IMR-90 (cell line): Measurements from ENCODE around the gene ETV6. TPM values are rescaled to one million over a fixed set of nuclear protein-coding genes. Genes with fewer than 3 reads are reported as not detected.

ENCODE experiments used
- ATAC-seq: fragments of 200-7000 bp; cut with Tn5 transposase; 2 replicates; pipeline ENCODE4 v1.9.1; 2020; ENCODE audit warnings: low read depth, mild to moderate bottlenecking, moderate library complexity
- BruUV-seq: library from RNA; stranded (reverse); fragments of 400-500 nt; replicated peaks from 2 replicates; lab custom pipeline; 2021; lab: Mats Ljungman, UMichigan
- CTCF ChIA-PET: fragments of 300-600 bp; formaldehyde crosslinking; extraction: SDS; loops from one replicate; lab custom pipeline; 2021; ENCODE audit warnings: antibody characterized with exemption; lab: Yijun Ruan, JAX
- POLR2A ChIA-PET: fragments of 300-600 bp; sonication (Branson Sonifier 250); formaldehyde crosslinking; loops from one replicate; lab custom pipeline; 2022; ENCODE audit warnings: antibody characterized with exemption; ENCODE audit not compliant: unreplicated experiment; lab: Charles Lee
- DNase-seq: peaks from one replicate; pipeline ENCODE4 v3.0.0; 2013
- H2AFZ ChIP-seq: replicated peaks from 2 replicates; pipeline ENCODE3; 2013; ENCODE audit warnings: low read length, mild to moderate bottlenecking; ENCODE audit not compliant: poor library complexity
- H2AK5ac ChIP-seq: 2 replicates; pipeline ENCODE4 v1.6.1; 2013; ENCODE audit warnings: low read depth, low read length, inconsistent platforms
- H2AK9ac ChIP-seq: replicated peaks from 2 replicates; pipeline ENCODE3; 2013; ENCODE audit warnings: mild to moderate bottlenecking, low read depth, low read length, moderate library complexity; ENCODE audit not compliant: poor library complexity
- H2BK120ac ChIP-seq: 2 replicates; pipeline ENCODE4 v1.6.1; 2013; ENCODE audit warnings: low read depth, low read length, inconsistent platforms
- H2BK15ac ChIP-seq: 3 replicates; pipeline ENCODE4 v1.6.1; 2013; ENCODE audit warnings: low read depth, low read length, inconsistent platforms
- H2BK20ac ChIP-seq: 2 replicates; pipeline ENCODE4 v1.6.1; 2013; ENCODE audit warnings: low read depth, mild to moderate bottlenecking, inconsistent platforms, low read length, moderate library complexity
- H2BK5ac ChIP-seq: 2 replicates; pipeline ENCODE4 v1.6.1; 2013; ENCODE audit warnings: mild to moderate bottlenecking, low read depth, low read length, inconsistent platforms; ENCODE audit not compliant: poor library complexity, severe bottlenecking
- H3K14ac ChIP-seq: replicated peaks from 2 replicates; pipeline ENCODE4 v1.6.1; 2013; ENCODE audit warnings: low read depth, low read length, inconsistent platforms
- H3K18ac ChIP-seq: 2 replicates; pipeline ENCODE4 v1.6.1; 2013; ENCODE audit warnings: low read depth, low read length, control low read depth
- H3K23ac ChIP-seq: 2 replicates; pipeline ENCODE4 v1.6.1; 2013; ENCODE audit warnings: low read depth, low read length, inconsistent platforms
- H3K27ac ChIP-seq: 2 replicates; pipeline ENCODE4 v1.5.1; 2013; ENCODE audit warnings: mild to moderate bottlenecking, control low read depth, low read length; ENCODE audit not compliant: insufficient read depth
- H3K27me3 ChIP-seq: 2 replicates; pipeline ENCODE4 v1.6.1; 2013; ENCODE audit warnings: low read length; ENCODE audit not compliant: control insufficient read depth, insufficient read depth
- H3K36me3 ChIP-seq: 2 replicates; pipeline ENCODE4 v1.6.1; 2013; ENCODE audit warnings: low read length, mixed read lengths; ENCODE audit not compliant: control insufficient read depth, insufficient read depth
- H3K4ac ChIP-seq: 2 replicates; pipeline ENCODE4 v1.6.1; 2013; ENCODE audit warnings: low read depth, low read length, inconsistent platforms
- H3K4me1 ChIP-seq: 2 replicates; pipeline ENCODE4 v1.6.1; 2013; ENCODE audit warnings: low read length, mixed read lengths; ENCODE audit not compliant: control insufficient read depth, insufficient read depth
- H3K4me2 ChIP-seq: 2 replicates; pipeline ENCODE4 v1.6.1; 2013; ENCODE audit warnings: low read depth, mild to moderate bottlenecking, control low read depth, low read length, moderate library complexity
- H3K4me3 ChIP-seq: 2 replicates; pipeline ENCODE4 v1.5.1; 2013; ENCODE audit warnings: low read depth, mild to moderate bottlenecking, control low read depth, low read length, moderate library complexity; ENCODE audit not compliant: insufficient read depth
- H3K56ac ChIP-seq: 2 replicates; pipeline ENCODE4 v1.6.1; 2013; ENCODE audit warnings: low read length, inconsistent platforms; ENCODE audit not compliant: insufficient read depth; ENCODE audit errors: extremely low read depth
- H3K79me1 ChIP-seq, 2 experiments: 2 replicates each; pipeline ENCODE4 v1.6.1; 2013; ENCODE audit warnings: low read length in 2 of 2, inconsistent platforms in 1 of 2, low read depth in 1 of 2
- H3K9ac ChIP-seq: 2 replicates; pipeline ENCODE4 v1.6.1; 2013; ENCODE audit warnings: low read depth, low read length, control low read depth
- H3K9me1 ChIP-seq: 2 replicates; pipeline ENCODE4 v1.6.1; 2013; ENCODE audit warnings: low read length, inconsistent platforms; ENCODE audit not compliant: insufficient read depth
- H3K9me3 ChIP-seq: 2 replicates; pipeline ENCODE4 v1.6.1; 2013; ENCODE audit warnings: low read length; ENCODE audit not compliant: control insufficient read depth, insufficient read depth
- H4K20me1 ChIP-seq: 2 replicates; pipeline ENCODE4 v1.6.1; 2013; ENCODE audit warnings: low read length, inconsistent platforms; ENCODE audit not compliant: insufficient read depth
- H4K5ac ChIP-seq: 2 replicates; pipeline ENCODE4 v1.6.1; 2013; ENCODE audit warnings: mild to moderate bottlenecking, low read depth, low read length, control low read depth
- H4K8ac ChIP-seq, 2 experiments: 2 replicates each; pipeline ENCODE4 v1.6.1; 2013; ENCODE audit warnings: low read depth in 2 of 2, low read length in 2 of 2, control low read depth in 1 of 2, inconsistent platforms in 1 of 2
- H4K91ac ChIP-seq: 2 replicates; pipeline ENCODE4 v1.6.1; 2013; ENCODE audit warnings: low read depth, low read length, inconsistent platforms; ENCODE audit not compliant: insufficient read depth
- BHLHE40 ChIP-seq: fragments of 150-350 bp; IDR thresholded peaks from 2 replicates; pipeline ENCODE4 v1.6.1; 2016; ENCODE audit warnings: mild to moderate bottlenecking, low read depth, low read length
- CEBPB ChIP-seq: IDR thresholded peaks from 2 replicates; pipeline ENCODE4 v1.6.1; 2012; ENCODE audit warnings: low read depth, low read length, improper control_type of control experiment
- CHD1 ChIP-seq: IDR thresholded peaks from 2 replicates; pipeline ENCODE4 v1.6.1; 2012; ENCODE audit warnings: low read depth, low read length, improper control_type of control experiment
- CTCF ChIP-seq: conservative IDR thresholded peaks from 2 replicates; pipeline ENCODE4 v1.5.1; 2012; ENCODE audit warnings: mild to moderate bottlenecking, low read depth, low read length, improper control_type of control experiment
- ELK1 ChIP-seq: fragments of 150-350 bp; IDR thresholded peaks from 2 replicates; pipeline ENCODE4 v1.6.1; 2016; ENCODE audit warnings: low read depth, mild to moderate bottlenecking, low read length, moderate library complexity, borderline replicate concordance
- FOS ChIP-seq: fragments of 150-350 bp; IDR thresholded peaks from 2 replicates; pipeline ENCODE4 v1.6.1; 2016; ENCODE audit warnings: low read depth, low read length
- MAZ ChIP-seq: IDR thresholded peaks from 2 replicates; pipeline ENCODE4 v1.6.1; 2012; ENCODE audit warnings: low read depth, mild to moderate bottlenecking, low read length, improper control_type of control experiment, moderate library complexity, borderline replicate concordance
- MXI1 ChIP-seq: IDR thresholded peaks from 2 replicates; pipeline ENCODE4 v1.6.1; 2012; ENCODE audit warnings: low read depth, mild to moderate bottlenecking, low read length, moderate library complexity, borderline replicate concordance
- NFE2L2 ChIP-seq: fragments of 150-350 bp; IDR thresholded peaks from 2 replicates; pipeline ENCODE4 v1.6.1; 2016; ENCODE audit warnings: low read depth, mild to moderate bottlenecking, low read length
- RFX5 ChIP-seq: IDR thresholded peaks from 2 replicates; pipeline ENCODE4 v1.8.0; 2012; ENCODE audit warnings: low read depth, mild to moderate bottlenecking, low read length, moderate library complexity
- SMC3 ChIP-seq: fragments of 150-350 bp; IDR thresholded peaks from 2 replicates; pipeline ENCODE4 v1.6.1; 2016; ENCODE audit warnings: low read depth, mild to moderate bottlenecking, antibody characterized with exemption, low read length, moderate library complexity
- USF2 ChIP-seq: fragments of 150-350 bp; IDR thresholded peaks from 2 replicates; pipeline ENCODE4 v1.6.1; 2017; ENCODE audit warnings: mild to moderate bottlenecking, antibody characterized with exemption, low read length, low read depth
- WGBS, 2 experiments: methylation state at CpG; one replicate each; pipeline versions ENCODE4 v1.1.5 to v1.1.7; 2013; ENCODE audit warnings: missing lambda C conversion rate in 2 of 2; ENCODE audit not compliant: insufficient read length in 1 of 2; ENCODE audit errors: extremely low coverage in 2 of 2; 5-methylcytosine and 5-hydroxymethylcytosine counted together
- dilution Hi-C: fragments of 300-500 bp; cut with HindIII; formaldehyde crosslinking; loops from one replicate; pipeline ENCODE4 v1.14.3; 2018; ENCODE audit warnings: low sequenced_read_pairs; ENCODE audit not compliant: unreplicated experiment
- in situ Hi-C: fragments of 300-500 bp; cut with MboI; formaldehyde crosslinking; loops from 3 replicates; pipeline ENCODE4 v1.14.3; 2019; ENCODE audit warnings: low sequenced_read_pairs, inconsistent platforms, mixed read lengths
- intact Hi-C: fragments of 100-400 bp; cut with micrococcal nuclease; formaldehyde crosslinking; loops from 2 replicates; pipeline ENCODE4 v1.10.0; 2022
- polyA plus RNA-seq, 3 experiments: library from polyadenylated mRNA; depleted of rRNA; stranded (reverse); fragments of >200 nt; gene quantifications; 2 replicates each; pipeline ENCODE4 v1.2.3, GENCODE V29; 2012; ENCODE audit warnings: low replicate concordance in 1 of 3
- total RNA-seq: library from RNA; depleted of rRNA; stranded (reverse); fragments of >200 nt; gene quantifications from 2 replicates; pipeline ENCODE4 v1.2.3, GENCODE V29; 2012

The ETV6 gene
- total and polyA plus RNA-seq, 2 of the 4 experiments (the other 2 are of a cell fraction) = 8.4 to 9.9 TPM

GRCh38 chr12:11833174-11833895, 183.9 kb downstream of the ETV6 start:
- no peak overlapping the region for H3K56ac ChIP-seq
- CTCF ChIA-PET = no interaction called here

More at GRCh38 chr12:11833174-11833895, 183.9 kb downstream of the ETV6 start:
- H2BK120ac ChIP-seq = no peak overlapping the region
- H4K20me1 ChIP-seq = no peaks in the 10 kb centered on the region
- H2BK20ac ChIP-seq = no peak overlapping the region
- intact Hi-C loops (no loop called here), in situ Hi-C loops (no loop called here), dilution Hi-C loops (no loop called here)
- H2AK9ac ChIP-seq = no peak overlapping the region
- 87% methylated on average over 3 of the region's 4 CpGs; no CpG with 5 or more reads in 1 of the 2 experiments for WGBS, 2 experiments
- H3K27ac ChIP-seq = no peak overlapping the region
- H2BK15ac ChIP-seq = no peak overlapping the region
- H3K79me1 ChIP-seq = peaks cover 36 to 43% of the 10 kb centered on the region in 2 experiments
- H4K8ac ChIP-seq = no peak overlapping the region
- BruUV-seq = no TSS peak
- H2AFZ ChIP-seq = no peak overlapping the region
- H3K18ac ChIP-seq = no peak overlapping the region
- TF ChIP-seq MAZ (no peak), CEBPB (no peak), SMC3 (no peak), FOS (no peak), CTCF (no peak), ELK1 (no peak), RFX5 (no peak), MXI1 (no peak), CHD1 (no peak), BHLHE40 (no peak), USF2 (no peak), NFE2L2 (no peak)
- no peak overlapping the region for H3K4me2 ChIP-seq
- H3K9me1 ChIP-seq = peaks cover 15% of the 10 kb centered on the region
- H3K4me3 ChIP-seq = no peak overlapping the region
- no peaks in the 10 kb centered on the region for H3K9me3 ChIP-seq
- no peak overlapping the region for H2AK5ac ChIP-seq
- H2BK5ac ChIP-seq = no peak overlapping the region
- H3K14ac ChIP-seq = no peak overlapping the region
- H4K91ac ChIP-seq = no peak overlapping the region
- H4K5ac ChIP-seq = no peak overlapping the region
- ATAC-seq = no peak
- H3K4ac ChIP-seq = no peak overlapping the region
- H3K23ac ChIP-seq = no peak overlapping the region
- DNase-seq = no peak
- H3K9ac ChIP-seq = no peak overlapping the region
- peaks cover 12% of the 10 kb centered on the region for H3K4me1 ChIP-seq
- no peaks in the 10 kb centered on the region for H3K27me3 ChIP-seq
- peaks cover 6% of the 10 kb centered on the region for H3K36me3 ChIP-seq
- POLR2A ChIA-PET = no interaction called here
